ENCODE results near the gene CAMK2D.

CAMK2D gene

GRCh38 chr4:113472864-113473263, 288.7 kb downstream of the CAMK2D start:
- no peak for DNase-seq (ENCODE audit: low read depth in 2 of 2)

- no peak for DNase-seq (ENCODE audit: low read depth in 2 of 2)
These were observed 290.2 kb downstream of the CAMK2D start for GRCh38 chr4:113471146-113471860.

- no peak for DNase-seq (ENCODE audit: low read depth in 2 of 2)
These were observed 291.6 kb downstream of the CAMK2D start for GRCh38 chr4:113469926-113470325.

- DNase-seq (ENCODE audit: low read depth in 2 of 2): no peak
These were observed 292.5 kb downstream of the CAMK2D start for GRCh38 chr4:113469023-113469390.

- no peak for DNase-seq (ENCODE audit: low read depth in 2 of 2)
These were observed 293.1 kb downstream of the CAMK2D start for GRCh38 chr4:113468165-113469022.

GRCh38 chr4:113467581-113467980, 294.0 kb downstream of the CAMK2D start:
- no peak for DNase-seq (ENCODE audit: low read depth in 2 of 2)

- DNase-seq (ENCODE audit: low read depth in 2 of 2): no peak
These were observed 299.3 kb downstream of the CAMK2D start for GRCh38 chr4:113462286-113462685.

GRCh38 chr4:113461281-113461680, 300.3 kb downstream of the CAMK2D start:
- no peak for DNase-seq (ENCODE audit: low read depth in 2 of 2)

- DNase-seq (ENCODE audit: low read depth in 2 of 2): no peak
These were observed 303.7 kb downstream of the CAMK2D start for GRCh38 chr4:113457886-113458285.

- DNase-seq (ENCODE audit: low read depth in 2 of 2): no peak
These were observed 304.4 kb downstream of the CAMK2D start for GRCh38 chr4:113457121-113457520.

GRCh38 chr4:113455061-113455460, 306.5 kb downstream of the CAMK2D start:
- DNase-seq (ENCODE audit: low read depth in 2 of 2): no peak

- no peak for DNase-seq (ENCODE audit: low read depth in 2 of 2)
These were observed 308.5 kb downstream of the CAMK2D start for GRCh38 chr4:113452868-113453620.

GRCh38 chr4:113452152-113452551, 309.4 kb downstream of the CAMK2D start:
- no peak for DNase-seq (ENCODE audit: low read depth in 2 of 2)

GRCh38 chr4:113450295-113451080, 311.1 kb downstream of the CAMK2D start:
- no peak for DNase-seq (ENCODE audit: low read depth in 2 of 2)

GRCh38 chr4:113449410-113449974, 312.0 kb downstream of the CAMK2D start:
- no peak for DNase-seq (ENCODE audit: low read depth in 2 of 2)

- no peak for DNase-seq (ENCODE audit: low read depth in 2 of 2)
These were observed 313.8 kb downstream of the CAMK2D start for GRCh38 chr4:113447769-113448168.

- no peak for DNase-seq (ENCODE audit: low read depth in 2 of 2)
These were observed 314.5 kb downstream of the CAMK2D start for GRCh38 chr4:113447061-113447460.

GRCh38 chr4:113446019-113446418, 315.5 kb downstream of the CAMK2D start:
- DNase-seq (ENCODE audit: low read depth in 2 of 2): no peak

- DNase-seq (ENCODE audit: low read depth in 2 of 2): no peak
These were observed 316.3 kb downstream of the CAMK2D start for GRCh38 chr4:113445286-113445685.

- no peak for DNase-seq (ENCODE audit: low read depth in 2 of 2)
These were observed 317.2 kb downstream of the CAMK2D start for GRCh38 chr4:113444386-113444785.

GRCh38 chr4:113442826-113443225, 318.7 kb downstream of the CAMK2D start:
- DNase-seq (ENCODE audit: low read depth in 2 of 2): no peak
